Heart right ventricle (tissue), 16 donors: ENCODE measurements around the gene FHAD1. TPM values are rescaled to one million over a fixed set of nuclear protein-coding genes. Genes with fewer than 3 reads are reported as not detected.

Experiments
- ATAC-seq, 8 donors: fragments of 200-7000 bp; cut with Tn5 transposase; one replicate each; pipeline ENCODE4 v1.9.1; 2020; ENCODE audit warnings: mild to moderate bottlenecking in 8 of 8, moderate library complexity in 8 of 8, moderate number of reproducible peaks in 1 of 8
- DNase-seq, 2 donors: peaks; one replicate each; pipeline ENCODE4 v3.0.0-alpha.2; 2020
- H3K27ac ChIP-seq, 10 donors: fragments of 200-600 bp; sonication (generic) in 2 of 10; one replicate each; pipeline versions ENCODE4 v1.5.0 to v1.8.0; 2020 to 2022; ENCODE audit warnings: mild to moderate bottlenecking in 3 of 10
- H3K27me3 ChIP-seq, 7 donors: fragments of 200-600 bp; one replicate each; pipeline ENCODE4 v1.8.0; 2021 to 2022; ENCODE audit warnings: mild to moderate bottlenecking in 2 of 7
- H3K36me3 ChIP-seq, 9 donors: fragments of 200-600 bp; sonication (generic) in 1 of 9; one replicate each; pipeline versions ENCODE4 v1.5.0 to v1.8.0; 2020 to 2022; ENCODE audit warnings: mild to moderate bottlenecking in 2 of 9
- H3K4me1 ChIP-seq, 9 donors: fragments of 200-600 bp; sonication (generic) in 1 of 9; one replicate each; pipeline versions ENCODE4 v1.5.0 to v1.8.0; 2020 to 2022; ENCODE audit warnings: mild to moderate bottlenecking in 4 of 9
- H3K4me3 ChIP-seq, 10 donors: fragments of 200-600 bp; sonication (generic) in 2 of 10; one replicate each; pipeline versions ENCODE4 v1.5.0 to v1.8.0; 2020 to 2022; ENCODE audit warnings: mild to moderate bottlenecking in 7 of 10, moderate library complexity in 2 of 10
- H3K9me3 ChIP-seq, 11 donors: fragments of 200-600 bp in 10 of 11; sonication (generic) in 2 of 11; one replicate each; pipeline versions ENCODE4 v1.5.0 to v1.8.0; 2013 to 2022; ENCODE audit warnings: mild to moderate bottlenecking in 2 of 11, control low read depth in 1 of 11, moderate library complexity in 1 of 11
- WGBS, 2 donors: extraction: QIAGEN DNeasy Blood & Tissue Kit; methylation state at CpG; one replicate each; pipeline ENCODE4 v1.1.7; 2013; ENCODE audit warnings: inconsistent platforms in 1 of 2; 5-methylcytosine and 5-hydroxymethylcytosine counted together
- intact Hi-C, 10 donors: fragments of 100-400 bp; cut with DNase I; formaldehyde crosslinking; loops; one replicate each; pipeline versions ENCODE4 v1.11.1 to v1.14.2; 2022
- polyA plus RNA-seq, 2 donors: library from polyadenylated mRNA; stranded (reverse); fragments of 200-250 nt; gene quantifications; one replicate each; pipeline ENCODE4 v1.2.3, GENCODE V29; 2013
- total RNA-seq, 10 donors: library from RNA; stranded (reverse); fragmentation: NEBNext Ultra II Directional in 3 of 10; extraction: Animal tissue kit (Norgen Biotek cat#: 25700) in 3 of 10; gene quantifications; one replicate each; pipeline versions ENCODE4 v1.2.1 to v1.2.4, GENCODE V29; 2021 to 2023
- TF ChIP-seq, protein P1 (sequence below), 9 donors: fragments of 200-600 bp; sonication (generic) in 2 of 9; IDR thresholded peaks; one replicate each; pipeline versions ENCODE4 v1.5.0 to v1.8.0; 2021 to 2022; ENCODE audit warnings: antibody characterized with exemption in 9 of 9, mild to moderate bottlenecking in 5 of 9, moderate library complexity in 1 of 9
- donor health status: Arrhythmogenic right ventricular cardiomyopathy.
- donor health status: ischemic (EF 13 %, LVEDD 7.1; RV severe dilation, severe dysfunction).
- donor health status: healthy with polysubstance abuse.
- donor health status: DM: no; HTN: yes; CAD: no.
- donor health status: DM: no; HTN: no; CAD: no.
- donor health status: ischemic (EF 25% LVEDD 6.9; RV normal size, moderate dysfunction).
- donor health status: ischemic (EF 25% LVEDD 5.7; RV mildly dilated, moderate dysfunction).
- donor health status: healthy.
- donor health status: DM: yes; HTN: yes; CAD: no.
- donor health status: Ischemic cardiomyopathy.
- donor health status: ischemic (EF 35%, LVEDD 5.7; RV mildly dilated, moderate dysfunction).
- donor health status: nonischemic (EF 11% LVEDD 7.7; RV severe dilation, severe dysfunction).
- donor health status: DM: yes; HTN: yes; CAD: no.
- donor health status: PGD.
- donor health status: ischemic (EF 29% LVEDD 5.4; RV normal size, mild dysfunction).
- donor health status: nonischemic (EF 23%, LVEDD 6.1; RV moderate dilation, normal function).

FHAD1 gene
- total and polyA plus RNA-seq, 12 donors: 0.06 to 1.0 (median 0.12) TPM; not detected in 5

DNA sequence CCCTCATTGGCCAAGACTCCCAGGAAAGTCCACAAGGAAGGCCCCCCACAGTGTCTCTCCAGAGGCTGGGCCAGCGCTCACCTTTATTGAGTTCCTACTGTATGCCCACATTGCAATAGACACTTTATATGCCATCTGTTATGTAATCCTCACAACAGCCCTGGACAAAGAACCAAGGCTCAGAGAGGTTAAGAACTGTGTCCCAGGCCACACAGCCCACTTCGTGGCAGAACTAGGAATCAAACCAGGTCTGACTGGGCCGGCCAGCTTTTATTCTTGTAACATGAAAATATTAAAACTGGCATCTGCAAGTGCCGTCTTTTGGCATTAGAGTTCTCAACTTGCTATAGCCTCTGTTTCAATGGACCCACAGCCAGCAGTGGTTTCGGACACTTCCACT lies 195.7 kb downstream of the FHAD1 start:
- Histone ChIP-seq H3K27me3 (peaks cover 0 to 17% (median 7%) of the 10 kb centered on the region in 7 donors), H3K27ac (no peak overlapping the region), H3K4me3 (no peak overlapping the region), H3K9me3 (no peaks in the 10 kb centered on the region), H3K36me3 (no peaks in the 10 kb centered on the region), H3K4me1 (peaks cover 0 to 4% (median 0%) of the 10 kb centered on the region in 9 donors)
- TF ChIP-seq, protein P1, sequence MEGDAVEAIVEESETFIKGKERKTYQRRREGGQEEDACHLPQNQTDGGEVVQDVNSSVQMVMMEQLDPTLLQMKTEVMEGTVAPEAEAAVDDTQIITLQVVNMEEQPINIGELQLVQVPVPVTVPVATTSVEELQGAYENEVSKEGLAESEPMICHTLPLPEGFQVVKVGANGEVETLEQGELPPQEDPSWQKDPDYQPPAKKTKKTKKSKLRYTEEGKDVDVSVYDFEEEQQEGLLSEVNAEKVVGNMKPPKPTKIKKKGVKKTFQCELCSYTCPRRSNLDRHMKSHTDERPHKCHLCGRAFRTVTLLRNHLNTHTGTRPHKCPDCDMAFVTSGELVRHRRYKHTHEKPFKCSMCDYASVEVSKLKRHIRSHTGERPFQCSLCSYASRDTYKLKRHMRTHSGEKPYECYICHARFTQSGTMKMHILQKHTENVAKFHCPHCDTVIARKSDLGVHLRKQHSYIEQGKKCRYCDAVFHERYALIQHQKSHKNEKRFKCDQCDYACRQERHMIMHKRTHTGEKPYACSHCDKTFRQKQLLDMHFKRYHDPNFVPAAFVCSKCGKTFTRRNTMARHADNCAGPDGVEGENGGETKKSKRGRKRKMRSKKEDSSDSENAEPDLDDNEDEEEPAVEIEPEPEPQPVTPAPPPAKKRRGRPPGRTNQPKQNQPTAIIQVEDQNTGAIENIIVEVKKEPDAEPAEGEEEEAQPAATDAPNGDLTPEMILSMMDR (IDR thresholded peaks at IDR 0.05): no peak
- no peak for ATAC-seq
- intact Hi-C loops: loop anchor here in 1 of 10 donors (10.0 kb wide), 1 partner anchor 58 kb away; no protein-coding TSS in a partner anchor
- 81 to 88% methylated on average over 5 of the region's 5 CpGs for WGBS, 2 donors
- no peak for DNase-seq

DNA sequence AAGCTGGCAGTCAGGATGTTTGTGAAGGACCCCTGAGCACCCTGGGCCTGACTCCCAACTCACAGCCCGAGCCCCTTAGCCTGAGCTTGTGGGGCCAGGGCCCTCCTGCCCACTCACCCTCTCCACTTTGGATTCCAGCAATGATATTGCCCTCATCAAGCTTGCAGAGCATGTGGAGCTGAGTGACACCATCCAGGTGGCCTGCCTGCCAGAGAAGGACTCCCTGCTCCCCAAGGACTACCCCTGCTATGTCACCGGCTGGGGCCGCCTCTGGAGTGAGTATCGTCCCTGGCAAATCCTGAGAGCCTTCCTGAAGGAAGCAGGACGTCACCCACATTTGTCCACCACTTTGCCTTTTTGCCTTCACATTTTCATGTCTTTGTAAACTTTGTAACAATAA lies 196.3 kb downstream of the FHAD1 start:
- WGBS, 2 donors: 66 to 73% methylated on average over 5 of the region's 5 CpGs
- Histone ChIP-seq H3K9me3 (no peaks in the 10 kb centered on the region), H3K4me3 (no peak overlapping the region), H3K27ac (no peak overlapping the region), H3K27me3 (peaks cover 0 to 18% (median 8%) of the 10 kb centered on the region in 7 donors), H3K36me3 (no peaks in the 10 kb centered on the region), H3K4me1 (peaks cover 0 to 4% (median 0%) of the 10 kb centered on the region in 9 donors)
- intact Hi-C loops: loop anchor here in 1 of 10 donors (10.0 kb wide), 1 partner anchor 58 kb away; no protein-coding TSS in a partner anchor
- DNase-seq (no peak), ATAC-seq (no peak)
- TF ChIP-seq, protein P1 (IDR thresholded peaks at IDR 0.05): no peak

DNA sequence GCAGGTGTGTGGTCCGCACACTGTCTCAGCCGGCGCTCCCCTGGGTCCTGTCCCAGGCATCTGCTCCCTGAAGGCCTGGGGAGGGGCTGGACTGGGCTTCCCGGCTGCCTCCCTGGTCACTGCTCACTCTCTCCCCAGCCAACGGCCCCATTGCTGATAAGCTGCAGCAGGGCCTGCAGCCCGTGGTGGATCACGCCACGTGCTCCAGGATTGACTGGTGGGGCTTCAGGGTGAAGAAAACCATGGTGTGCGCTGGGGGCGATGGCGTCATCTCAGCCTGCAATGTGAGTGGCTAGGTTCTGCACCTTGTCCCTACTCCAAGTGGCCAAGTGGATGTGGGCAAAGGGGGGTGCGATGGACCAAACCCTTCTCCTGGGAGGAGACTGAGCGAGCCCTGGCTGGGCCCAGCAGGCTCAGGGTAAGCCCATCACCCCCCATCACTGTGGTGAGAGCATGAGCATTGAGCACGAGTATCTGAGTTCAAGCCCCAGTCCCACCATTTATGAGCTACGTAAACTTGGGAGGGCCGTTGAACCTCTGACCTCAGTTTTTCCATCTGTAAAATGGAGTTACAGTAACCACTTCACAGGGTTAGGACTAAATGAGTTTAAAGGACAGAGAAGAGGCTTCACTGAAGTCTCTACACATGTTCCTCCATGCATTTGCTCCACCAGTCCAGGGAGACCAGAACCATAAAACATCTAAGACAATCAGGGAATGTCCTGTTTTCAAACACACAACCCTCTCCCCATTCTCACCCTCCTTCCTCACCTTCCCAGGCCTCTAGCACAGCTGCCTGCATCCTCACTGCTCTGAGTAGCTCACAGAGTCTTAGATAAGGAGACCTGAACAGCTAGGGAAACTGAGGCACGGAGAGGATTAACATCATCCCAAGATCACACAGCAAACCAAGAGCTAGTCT lies 197.7 kb downstream of the FHAD1 start:
- ATAC-seq (peak in 3 of 8 donors; percentile 32 to 51 (median 34)), DNase-seq (no peak)
- Histone ChIP-seq H3K27ac (no peak overlapping the region), H3K9me3 (no peaks in the 10 kb centered on the region), H3K4me3 (no peak overlapping the region), H3K4me1 (peaks cover 0 to 4% (median 0%) of the 10 kb centered on the region in 9 donors), H3K27me3 (peaks cover 0 to 18% (median 8%) of the 10 kb centered on the region in 7 donors), H3K36me3 (no peaks in the 10 kb centered on the region)
- TF ChIP-seq, protein P1 (IDR thresholded peaks at IDR 0.05): no peak
- intact Hi-C loops: loop anchor here in 1 of 10 donors (10.0 kb wide), 1 partner anchor 60 kb away; no protein-coding TSS in a partner anchor
- WGBS, 2 donors: 60% methylated on average over 17 of the region's 17 CpGs

DNA sequence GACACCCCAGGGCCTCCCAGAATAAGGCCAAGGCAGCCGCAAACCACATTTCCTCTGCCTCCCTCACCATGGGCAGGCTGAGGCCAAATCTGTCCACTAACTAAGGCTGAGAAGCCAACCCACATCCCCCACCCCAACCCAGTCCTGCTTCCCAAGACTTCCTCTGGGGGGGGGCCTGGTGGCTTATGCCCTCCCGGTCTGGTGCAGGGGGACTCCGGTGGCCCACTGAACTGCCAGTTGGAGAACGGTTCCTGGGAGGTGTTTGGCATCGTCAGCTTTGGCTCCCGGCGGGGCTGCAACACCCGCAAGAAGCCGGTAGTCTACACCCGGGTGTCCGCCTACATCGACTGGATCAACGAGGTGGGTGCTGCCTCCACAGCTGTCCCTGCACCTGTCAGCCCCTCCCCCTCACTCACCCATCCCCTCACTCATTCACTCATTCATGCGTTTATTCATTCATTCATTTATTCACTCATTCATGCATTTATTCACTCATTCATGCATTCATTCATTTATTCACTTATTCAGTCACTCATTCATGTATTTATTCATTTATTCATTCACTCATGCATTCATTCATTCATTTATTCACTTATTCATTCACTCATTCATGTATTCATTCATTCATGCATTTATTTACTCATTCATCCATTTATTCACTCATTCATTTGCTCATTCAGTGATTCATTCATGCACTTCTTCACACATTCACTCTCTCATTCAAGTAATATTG lies 198.5 kb downstream of the FHAD1 start:
- Histone ChIP-seq H3K27ac (no peak overlapping the region), H3K4me3 (no peak overlapping the region), H3K36me3 (no peaks in the 10 kb centered on the region), H3K4me1 (peaks cover 0 to 4% (median 0%) of the 10 kb centered on the region in 9 donors), H3K27me3 (peaks cover 0 to 18% (median 8%) of the 10 kb centered on the region in 7 donors), H3K9me3 (peaks cover 0 to under 1% (median 0%) of the 10 kb centered on the region in 11 donors)
- TF ChIP-seq, protein P1 (IDR thresholded peaks at IDR 0.05): no peak
- no peak for ATAC-seq
- 78 to 86% methylated on average over 14 of the region's 14 CpGs for WGBS, 2 donors
- intact Hi-C loops: loop anchor here in 1 of 10 donors (10.0 kb wide), 1 partner anchor 61 kb away; no protein-coding TSS in a partner anchor
- DNase-seq: no peak
